ENCODE measurements around the gene TMEM50A.
"Not testable (repeated sequence)": the region's sequence is repeated elsewhere in the genome, so short reads cannot be mapped to it uniquely, and the experiment has no call there.

Gene TMEM50A

DNA sequence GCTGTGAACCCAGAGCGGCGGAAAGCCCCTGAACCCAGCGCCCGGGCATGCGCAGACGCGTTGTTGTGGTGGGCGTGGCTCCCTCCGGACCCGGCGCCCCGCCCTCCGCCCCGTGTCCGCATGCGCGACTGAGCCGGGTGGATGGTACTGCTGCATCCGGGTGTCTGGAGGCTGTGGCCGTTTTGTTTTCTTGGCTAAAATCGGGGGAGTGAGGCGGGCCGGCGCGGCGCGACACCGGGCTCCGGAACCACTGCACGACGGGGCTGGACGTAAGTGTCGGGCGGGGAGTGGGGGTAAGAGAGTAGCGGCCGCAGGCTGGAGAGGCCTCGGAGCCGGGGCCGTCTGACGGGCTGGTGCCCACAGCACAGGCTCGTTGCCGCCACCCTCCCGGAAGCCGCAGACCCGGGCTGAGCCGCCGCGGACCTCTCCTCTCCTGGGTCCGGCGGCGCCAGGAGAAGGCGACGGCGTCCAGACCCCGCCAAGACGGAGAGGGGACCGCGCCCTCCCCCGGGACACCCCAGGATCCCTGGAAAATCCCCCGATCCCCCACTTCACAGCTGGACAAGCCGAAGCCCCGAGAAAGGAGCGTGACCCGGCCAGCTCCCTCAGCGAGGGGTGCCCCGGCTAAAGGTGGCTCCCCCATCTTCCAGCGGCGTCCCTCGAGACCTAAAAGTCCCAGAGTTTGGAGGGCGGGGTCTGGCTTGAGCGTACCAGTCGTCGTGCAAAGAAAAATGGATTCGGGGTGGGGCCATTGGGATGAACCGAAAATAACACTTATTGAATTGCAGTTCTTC is at the start of gene TMEM50A:
Gene TMEM50A, plus strand, starts transcription at position 147 of the 794 bp plus-strand sequence. CDS start 2,153 bp downstream, outside the sequence.
- peak; percentile 95 for DNase-seq (ENCODE audit: low spot score)

- DNase-seq (ENCODE audit: low spot score), result not testable (repeated sequence)
Observed at GRCh38 chr1:25288573-25289101, 49.5 kb upstream of the TMEM50A start.

DNA sequence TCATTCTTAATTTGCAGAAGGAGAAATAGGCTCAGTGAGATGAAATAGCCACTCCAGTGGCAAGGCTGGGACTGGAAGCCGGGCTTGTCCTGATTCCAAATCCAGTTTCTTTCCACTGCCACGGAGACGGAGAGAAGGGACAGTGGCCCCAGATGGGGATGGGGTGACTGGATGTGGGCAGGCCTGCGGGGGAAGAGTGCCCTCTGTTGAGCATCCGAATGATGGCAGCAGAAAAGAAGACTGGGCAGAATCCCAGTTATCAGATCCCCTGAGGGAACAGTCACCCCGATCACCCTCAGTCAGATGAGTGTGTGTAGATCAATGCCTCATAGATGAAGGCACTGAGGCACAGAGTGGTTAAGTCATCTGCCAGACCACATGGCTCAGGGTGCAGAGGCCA is 48.1 kb upstream of the TMEM50A start:
- not testable (repeated sequence) for DNase-seq (ENCODE audit: low spot score)

- not testable (repeated sequence) for DNase-seq (ENCODE audit: low spot score)
Observed at GRCh38 chr1:25293426-25293825, 44.7 kb upstream of the TMEM50A start.

GRCh38 chr1:25294889-25295826 is 43.0 kb upstream of the TMEM50A start:
- DNase-seq (ENCODE audit: low spot score), result not testable (repeated sequence)

DNA sequence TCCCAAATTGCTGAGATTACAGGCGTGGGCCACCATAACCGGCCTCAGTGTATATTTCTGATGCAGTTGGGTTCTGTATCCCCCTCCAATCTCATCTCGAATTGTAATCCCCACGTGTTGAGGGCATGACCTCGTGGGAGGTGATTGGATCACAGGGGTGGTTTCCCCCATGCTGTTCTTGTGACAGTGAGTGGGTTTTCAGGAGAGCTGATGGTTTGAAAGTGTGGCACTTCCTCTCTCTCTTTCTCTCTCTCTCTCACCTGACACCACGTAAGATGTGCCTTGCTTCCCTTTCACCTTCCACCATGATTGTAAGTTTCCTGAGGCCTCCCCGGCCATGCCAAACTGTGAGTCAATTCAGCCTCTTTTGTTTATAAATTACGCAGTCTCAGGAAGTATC is 41.6 kb upstream of the TMEM50A start:
- not testable (repeated sequence) for DNase-seq (ENCODE audit: low spot score)

- DNase-seq (ENCODE audit: low spot score), result not testable (repeated sequence)
Observed at GRCh38 chr1:25300729-25301128, 37.4 kb upstream of the TMEM50A start.

GRCh38 chr1:25302330-25302729 is 35.8 kb upstream of the TMEM50A start:
- not testable (repeated sequence) for DNase-seq (ENCODE audit: low spot score)

DNA sequence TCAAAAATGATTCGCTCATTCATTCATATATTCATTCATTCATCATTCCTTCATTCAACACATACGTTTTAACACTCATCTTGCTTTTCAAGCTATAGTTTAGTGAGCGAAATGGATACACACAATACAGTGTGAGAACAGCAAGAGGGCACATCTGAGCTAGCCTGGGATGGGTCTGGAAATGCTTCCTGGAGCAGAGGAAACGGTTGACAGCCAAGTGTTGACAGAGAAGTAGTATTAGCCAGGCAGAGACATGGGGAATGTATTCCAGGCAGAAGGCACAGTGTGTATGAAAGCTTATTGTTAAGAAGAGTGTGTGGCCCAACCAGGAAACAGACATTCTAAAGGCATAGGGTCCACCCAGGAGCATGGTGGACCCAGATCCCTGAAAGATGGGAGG is 33.2 kb upstream of the TMEM50A start:
- not testable (repeated sequence) for DNase-seq (ENCODE audit: low spot score)

DNA sequence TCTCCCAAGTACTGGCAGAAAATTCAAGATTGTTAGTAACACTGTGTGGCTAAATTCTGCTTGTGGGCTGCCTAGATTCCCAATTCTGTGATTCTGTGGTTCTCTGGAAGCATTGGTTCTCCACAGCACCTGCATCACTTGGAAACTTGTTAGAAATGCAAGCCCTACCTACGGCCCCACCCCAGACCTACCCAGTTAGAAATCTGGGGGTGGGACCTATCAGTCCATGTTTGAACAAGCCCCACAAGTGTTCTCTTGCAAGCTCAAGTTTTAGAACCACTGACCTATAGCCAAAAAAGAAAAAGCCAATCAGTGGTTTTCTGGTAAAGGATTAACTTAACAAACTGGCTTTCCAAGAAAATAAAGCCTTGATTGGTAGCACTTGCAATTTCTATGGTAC is 30.0 kb upstream of the TMEM50A start:
- not testable (repeated sequence) for DNase-seq (ENCODE audit: low spot score)

- not testable (repeated sequence) for DNase-seq (ENCODE audit: low spot score)
Observed at GRCh38 chr1:25309085-25309484, 29.0 kb upstream of the TMEM50A start.

- not testable (repeated sequence) for DNase-seq (ENCODE audit: low spot score)
Observed at GRCh38 chr1:25309486-25309885, 28.6 kb upstream of the TMEM50A start.

DNA sequence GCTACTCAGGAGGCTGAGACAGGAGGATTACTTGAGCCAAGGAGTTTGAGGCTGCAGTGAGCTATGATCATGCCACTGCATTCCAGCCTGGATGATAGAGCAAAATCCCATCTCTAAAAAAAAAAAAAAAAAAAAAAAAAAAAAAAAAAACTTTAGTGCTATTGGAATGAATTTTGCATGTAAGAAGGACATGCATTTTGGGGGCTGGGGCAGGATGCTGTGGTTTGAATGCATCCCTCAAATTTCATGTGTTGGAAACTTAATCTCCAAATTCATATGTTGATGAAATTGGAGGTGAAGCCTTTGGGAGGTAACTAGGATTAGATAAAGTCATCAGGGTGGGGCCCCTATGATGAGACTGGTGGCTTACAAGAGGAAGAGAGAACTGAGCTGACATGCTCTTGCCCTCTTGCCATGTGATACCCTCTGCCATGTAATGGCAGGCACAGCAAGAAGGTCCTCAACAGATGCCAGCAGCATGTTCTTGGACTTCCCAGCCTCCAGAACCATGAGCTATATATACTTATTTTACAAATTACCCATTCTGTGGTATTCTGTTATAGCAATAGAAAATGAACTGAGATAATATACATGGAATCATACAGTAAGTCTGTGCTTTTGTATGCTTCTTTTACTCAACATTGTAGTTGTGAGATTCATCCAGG is 25.2 kb upstream of the TMEM50A start:
- DNase-seq (ENCODE audit: low spot score), result not testable (repeated sequence)

DNA sequence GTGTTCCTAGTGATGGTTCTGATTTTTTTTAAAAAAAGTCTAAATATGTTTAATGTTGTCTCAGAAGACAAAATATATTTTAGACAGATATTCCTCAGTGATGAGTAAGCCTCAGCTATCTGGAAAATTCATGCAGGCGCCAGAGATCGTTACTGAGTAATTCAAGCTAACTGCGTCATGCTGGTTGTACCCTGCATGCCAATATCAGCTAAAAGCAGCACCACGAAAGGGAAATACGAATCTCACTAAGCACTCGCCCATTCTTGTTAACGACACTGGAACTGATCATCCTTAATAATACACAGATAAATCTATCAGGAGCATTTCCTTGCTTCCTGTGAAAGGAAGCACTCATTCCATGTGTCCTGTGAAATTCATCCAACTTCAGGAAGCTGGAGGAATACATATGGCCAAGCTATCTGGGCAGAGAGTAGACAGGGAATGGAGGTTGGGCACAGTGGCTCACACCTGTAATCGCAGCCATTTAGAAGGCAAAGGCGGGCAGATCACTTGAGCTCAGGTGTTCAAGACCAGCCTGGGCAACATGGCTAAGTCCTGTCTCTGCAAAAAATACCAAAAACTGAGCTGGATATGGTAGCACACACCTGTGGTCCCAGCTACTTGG is 17.7 kb upstream of the TMEM50A start:
- DNase-seq (ENCODE audit: low spot score), result not testable (repeated sequence)

DNA sequence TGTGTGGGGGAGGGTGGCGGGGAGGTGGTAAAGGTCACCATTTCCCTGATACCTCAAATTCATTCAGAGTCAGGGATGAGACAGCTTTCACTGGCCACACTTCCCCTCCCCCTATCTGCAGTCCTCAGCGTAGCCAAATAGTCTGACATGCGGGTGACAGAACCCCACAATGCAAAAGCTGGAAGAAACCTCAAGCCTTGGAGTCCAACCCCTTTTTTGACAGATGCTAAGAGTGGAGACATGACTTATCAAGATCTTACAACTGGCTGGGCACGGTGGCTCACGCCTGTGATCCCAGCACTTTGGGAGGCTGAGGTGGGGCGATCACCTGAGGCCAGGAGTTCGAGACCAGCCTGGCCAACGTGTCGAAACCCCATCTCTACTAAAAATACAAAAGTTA is 16.0 kb upstream of the TMEM50A start:
- DNase-seq (ENCODE audit: low spot score), result not testable (repeated sequence)

- DNase-seq (ENCODE audit: low spot score), result not testable (repeated sequence)
Observed at GRCh38 chr1:25324407-25324806, 13.7 kb upstream of the TMEM50A start.

GRCh38 chr1:25327864-25328790 is 10.0 kb upstream of the TMEM50A start:
- DNase-seq (ENCODE audit: low spot score), result not testable (repeated sequence)

- DNase-seq (ENCODE audit: low spot score), result not testable (repeated sequence)
Observed at GRCh38 chr1:25328791-25329185, 9.3 kb upstream of the TMEM50A start.

DNA sequence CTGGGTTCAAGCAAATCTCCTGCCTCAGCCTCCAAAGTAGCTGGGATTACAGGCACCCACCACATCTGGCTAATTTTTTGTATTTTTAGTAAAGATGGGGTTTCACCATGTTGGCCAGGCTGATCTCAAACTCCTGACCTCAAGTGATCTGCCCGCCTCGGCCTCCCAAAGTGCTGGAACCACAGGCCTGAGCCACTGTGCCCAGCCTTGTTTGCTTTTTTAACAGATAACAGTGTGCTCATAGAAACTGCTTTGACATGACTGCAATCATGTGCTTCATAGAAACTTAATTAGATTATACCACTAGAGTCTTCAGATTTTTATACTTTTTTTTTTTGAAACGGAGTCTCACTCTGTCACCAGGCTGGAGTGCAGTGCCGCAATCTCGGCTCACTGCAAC is 8.8 kb upstream of the TMEM50A start:
- not testable (repeated sequence) for DNase-seq (ENCODE audit: low spot score)

DNA sequence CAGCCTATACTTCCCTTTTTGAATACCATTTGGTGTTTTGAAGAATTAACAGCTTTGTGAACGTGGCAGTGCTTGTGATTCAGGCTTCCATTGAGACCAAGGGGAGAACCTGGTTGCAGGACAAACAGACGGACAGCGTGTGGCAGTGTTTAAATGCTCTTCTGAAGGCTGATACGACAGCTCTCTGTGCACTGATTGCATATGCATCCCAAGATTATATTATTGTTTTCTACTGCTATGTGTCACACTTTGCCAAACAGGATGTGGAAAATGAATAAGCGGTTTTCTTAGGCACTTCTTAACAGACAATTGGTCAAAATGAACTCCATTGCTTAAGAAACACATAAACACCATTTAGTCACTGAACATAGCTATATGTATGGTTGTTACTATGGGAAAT is 8.2 kb upstream of the TMEM50A start:
- DNase-seq (ENCODE audit: low spot score), result not testable (repeated sequence)
